ENCODE results near the gene ARID1B.

DNA sequence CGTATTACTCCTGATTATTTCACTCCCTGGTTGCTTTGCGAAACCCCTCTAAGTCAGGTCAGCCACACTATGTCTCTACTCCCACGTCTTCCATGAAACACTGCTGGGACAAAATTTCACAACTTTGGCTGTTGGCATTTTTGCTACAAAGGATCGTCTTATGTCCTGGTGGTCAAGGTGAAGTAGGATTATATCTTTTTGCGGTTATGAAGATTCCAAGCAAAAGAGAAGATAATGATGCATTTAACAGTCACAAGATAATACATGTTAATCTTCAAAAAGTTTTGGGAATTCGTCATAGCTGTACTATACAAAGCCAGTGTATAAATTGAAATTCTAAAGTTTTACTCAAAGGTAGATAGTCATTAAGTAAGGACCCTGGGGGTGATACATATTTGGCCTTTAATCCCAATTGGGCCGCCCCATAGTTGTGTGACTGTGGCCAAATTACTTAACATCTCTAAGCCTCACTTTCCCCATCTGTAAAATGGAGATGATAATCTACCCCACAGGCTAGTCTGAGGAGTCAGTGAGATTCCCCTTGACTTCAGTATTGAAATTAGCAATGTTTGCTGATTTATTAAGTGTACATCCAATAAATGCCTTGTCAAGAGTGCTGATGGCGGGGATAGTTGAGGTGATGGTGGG is 212.1 kb downstream of the ARID1B start:
- TF ChIP-seq, protein P1, sequence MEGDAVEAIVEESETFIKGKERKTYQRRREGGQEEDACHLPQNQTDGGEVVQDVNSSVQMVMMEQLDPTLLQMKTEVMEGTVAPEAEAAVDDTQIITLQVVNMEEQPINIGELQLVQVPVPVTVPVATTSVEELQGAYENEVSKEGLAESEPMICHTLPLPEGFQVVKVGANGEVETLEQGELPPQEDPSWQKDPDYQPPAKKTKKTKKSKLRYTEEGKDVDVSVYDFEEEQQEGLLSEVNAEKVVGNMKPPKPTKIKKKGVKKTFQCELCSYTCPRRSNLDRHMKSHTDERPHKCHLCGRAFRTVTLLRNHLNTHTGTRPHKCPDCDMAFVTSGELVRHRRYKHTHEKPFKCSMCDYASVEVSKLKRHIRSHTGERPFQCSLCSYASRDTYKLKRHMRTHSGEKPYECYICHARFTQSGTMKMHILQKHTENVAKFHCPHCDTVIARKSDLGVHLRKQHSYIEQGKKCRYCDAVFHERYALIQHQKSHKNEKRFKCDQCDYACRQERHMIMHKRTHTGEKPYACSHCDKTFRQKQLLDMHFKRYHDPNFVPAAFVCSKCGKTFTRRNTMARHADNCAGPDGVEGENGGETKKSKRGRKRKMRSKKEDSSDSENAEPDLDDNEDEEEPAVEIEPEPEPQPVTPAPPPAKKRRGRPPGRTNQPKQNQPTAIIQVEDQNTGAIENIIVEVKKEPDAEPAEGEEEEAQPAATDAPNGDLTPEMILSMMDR (IDR thresholded peaks at IDR 0.05) = no peak
- TF ChIP-seq POLR2A (IDR thresholded peaks at IDR 0.05) = no peak
